Thyroid gland (tissue), 4 donors: ENCODE results near the gene COL25A1. TPM values are rescaled to one million over a fixed set of nuclear protein-coding genes. Genes with fewer than 3 reads are reported as not detected.
"Not testable (repeated sequence)": the region's sequence is repeated elsewhere in the genome, so short reads cannot be mapped to it uniquely, and the experiment has no call there.

Experiments
- DNase-seq, 2 donors: peaks; one replicate each; pipeline ENCODE4 v3.0.0-alpha.2; 2019
- H3K27ac ChIP-seq, 3 donors: fragments of 200-600 bp; sonication (generic); 1 replicate in 2 of 3; 2 replicates in 1 of 3; pipeline ENCODE4 v1.5.1; 2016 to 2019; ENCODE audit warnings: mild to moderate bottlenecking in 1 of 3, moderate library complexity in 1 of 3
- H3K27me3 ChIP-seq: fragments of 200-600 bp; sonication (generic); one replicate; pipeline ENCODE4 v1.5.1; 2019
- H3K36me3 ChIP-seq, 2 donors: fragments of 200-600 bp; sonication (generic); one replicate each; pipeline ENCODE4 v1.5.1; 2016 to 2019
- H3K4me1 ChIP-seq, 2 donors: fragments of 200-600 bp; sonication (generic); one replicate each; pipeline ENCODE4 v1.5.1; 2017 to 2019
- H3K4me3 ChIP-seq, 3 donors: fragments of 200-600 bp; sonication (generic); replicated peaks in 1 of 3; 1 replicate in 2 of 3; 2 replicates in 1 of 3; pipeline ENCODE4 v1.5.1; 2016; ENCODE audit warnings: mild to moderate bottlenecking in 1 of 3
- H3K9me3 ChIP-seq: fragments of 200-600 bp; sonication (generic); one replicate; pipeline ENCODE4 v1.5.1; 2017
- CTCF ChIP-seq, 6 experiments: fragments of 200-600 bp in 3 of 6; fragments of 450-650 bp in 3 of 6; sonication (generic) in 3 of 6; IDR thresholded peaks; one replicate each; pipeline ENCODE4 v1.5.1; 2016 to 2019; ENCODE audit warnings: antibody characterized with exemption in 6 of 6, mild to moderate bottlenecking in 2 of 6, inconsistent platforms in 1 of 6, moderate library complexity in 1 of 6
- POLR2A ChIP-seq, 2 donors: fragments of 450-650 bp; IDR thresholded peaks; one replicate each; pipeline ENCODE4 v1.6.1; 2017; ENCODE audit warnings: antibody characterized with exemption in 2 of 2, mild to moderate bottlenecking in 2 of 2, moderate library complexity in 1 of 2
- WGBS, 2 donors: methylation state at CpG; one replicate each; pipeline ENCODE4 v1.1.5; 2017; 5-methylcytosine and 5-hydroxymethylcytosine counted together
- intact Hi-C: fragments of 100-400 bp; cut with DNase I; formaldehyde crosslinking; loops from one replicate; pipeline ENCODE4 v1.15.1; 2023
- total RNA-seq, 4 donors: library from RNA; depleted of rRNA; stranded (reverse); fragments of >200 nt; gene quantifications; one replicate each; pipeline ENCODE4 v1.2.3, GENCODE V29; 2016

Gene COL25A1
- total RNA-seq, 4 donors from 2014 or later, result 5.5 to 21.0 (median 7.1) TPM

DNA sequence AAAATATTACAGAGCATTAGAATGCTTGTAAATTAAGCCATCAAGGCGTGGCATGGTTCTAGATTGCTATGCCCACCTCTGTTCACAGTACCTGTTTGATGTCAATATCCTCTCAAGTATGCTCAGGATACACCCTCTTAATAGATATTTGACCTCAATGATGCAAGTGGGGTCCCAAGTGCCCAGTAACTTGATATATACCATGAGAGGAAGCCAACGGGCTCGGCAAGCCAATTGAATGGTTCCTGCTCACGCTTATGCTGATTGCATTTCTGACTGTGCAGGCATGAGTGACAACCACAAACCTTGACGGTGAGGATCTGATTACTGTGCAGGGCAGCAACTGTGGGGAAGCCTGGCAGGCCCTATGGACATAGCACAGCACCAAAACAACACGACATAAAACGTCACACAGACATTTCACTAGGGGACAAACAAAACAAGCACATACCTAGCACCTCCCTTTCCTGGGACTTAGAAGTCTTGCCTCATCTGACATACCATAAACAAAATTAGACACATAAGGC, 360.5 kb downstream of the COL25A1 start:
- DNase-seq, result no peak
- no peaks in the 10 kb centered on the region for H3K4me1 ChIP-seq
- no peaks in the 10 kb centered on the region for H3K27me3 ChIP-seq
- intact Hi-C loops, result no loop called here
- H3K4me3 ChIP-seq, result no peak overlapping the region
- H3K36me3 ChIP-seq, result no peaks in the 10 kb centered on the region
- H3K9me3 ChIP-seq, result no peaks in the 10 kb centered on the region
- no peak overlapping the region for H3K27ac ChIP-seq
- no peak for TF ChIP-seq POLR2A (IDR thresholded peaks at IDR 0.05)
- TF ChIP-seq CTCF (IDR thresholded peaks at IDR 0.05), result no peak
- 65 to 75% methylated on average over 7 of the region's 7 CpGs for WGBS, 2 donors

DNA sequence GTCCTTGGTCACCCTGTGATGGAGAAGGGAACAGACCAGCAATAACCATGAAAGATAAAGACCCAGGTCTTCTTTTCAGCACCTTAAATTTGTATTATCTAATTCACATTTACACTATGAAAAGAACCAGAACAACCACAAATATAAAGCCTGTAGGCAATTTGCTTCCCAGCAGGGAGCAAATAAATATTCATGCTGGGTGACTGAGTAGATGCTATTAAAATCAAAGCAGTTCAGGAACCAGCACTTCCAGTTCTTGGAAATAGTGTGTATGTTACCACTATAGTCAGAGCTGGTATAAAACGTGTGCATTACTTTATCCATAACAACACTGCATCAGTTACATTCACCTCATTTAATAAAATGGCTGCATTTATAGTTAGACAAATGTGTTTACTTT, 361.8 kb downstream of the COL25A1 start:
- DNase-seq, result no peak
- 81 to 85% methylated on average over 1 of the region's 1 CpG for WGBS, 2 donors
- intact Hi-C loops, result no loop called here
- Histone ChIP-seq H3K27ac (no peak overlapping the region), H3K4me3 (no peak overlapping the region), H3K4me1 (no peaks in the 10 kb centered on the region), H3K9me3 (no peaks in the 10 kb centered on the region), H3K27me3 (no peaks in the 10 kb centered on the region), H3K36me3 (no peaks in the 10 kb centered on the region)
- TF ChIP-seq CTCF (IDR thresholded peaks at IDR 0.05) (no peak), POLR2A (IDR thresholded peaks at IDR 0.05) (no peak)

GRCh38 chr4:108940149-108940548, 362.3 kb downstream of the COL25A1 start:
- no peak for TF ChIP-seq CTCF (IDR thresholded peaks at IDR 0.05)
- no peak for TF ChIP-seq POLR2A (IDR thresholded peaks at IDR 0.05)
- H3K36me3 ChIP-seq, result no peaks in the 10 kb centered on the region
- DNase-seq, result no peak
- no peaks in the 10 kb centered on the region for H3K4me1 ChIP-seq
- 75 to 78% methylated on average over 5 of the region's 5 CpGs for WGBS, 2 donors
- H3K27me3 ChIP-seq, result no peaks in the 10 kb centered on the region
- intact Hi-C loops, result no loop called here
- H3K9me3 ChIP-seq, result no peaks in the 10 kb centered on the region
- no peak overlapping the region for H3K27ac ChIP-seq
- no peak overlapping the region for H3K4me3 ChIP-seq

GRCh38 chr4:108937066-108937465, 365.4 kb downstream of the COL25A1 start:
- Histone ChIP-seq H3K27ac (no peak overlapping the region), H3K36me3 (no peaks in the 10 kb centered on the region), H3K4me1 (no peaks in the 10 kb centered on the region), H3K4me3 (no peak overlapping the region), H3K9me3 (no peaks in the 10 kb centered on the region), H3K27me3 (no peaks in the 10 kb centered on the region)
- intact Hi-C loops, result no loop called here
- 66 to 69% methylated on average over 5 of the region's 5 CpGs for WGBS, 2 donors
- DNase-seq, result no peak
- TF ChIP-seq CTCF (IDR thresholded peaks at IDR 0.05), result no peak
- TF ChIP-seq POLR2A (IDR thresholded peaks at IDR 0.05), result no peak

GRCh38 chr4:108933925-108934324, 368.5 kb downstream of the COL25A1 start:
- H3K27ac ChIP-seq, H3K36me3 ChIP-seq, H3K4me1 ChIP-seq, H3K9me3 ChIP-seq, DNase-seq, H3K27me3 ChIP-seq, H3K4me3 ChIP-seq, intact Hi-C loops: not testable (repeated sequence)
- 97% methylated on average over 5 of the region's 5 CpGs for WGBS, 2 donors

- intact Hi-C loops, result no loop called here
- Histone ChIP-seq H3K4me1 (no peaks in the 10 kb centered on the region), H3K36me3 (no peaks in the 10 kb centered on the region), H3K27me3 (no peaks in the 10 kb centered on the region), H3K4me3 (no peak overlapping the region), H3K27ac (no peak overlapping the region), H3K9me3 (no peaks in the 10 kb centered on the region)
- 91% methylated on average over 3 of the region's 3 CpGs for WGBS, 2 donors
- no peak for DNase-seq
- no peak for TF ChIP-seq POLR2A (IDR thresholded peaks at IDR 0.05)
- TF ChIP-seq CTCF (IDR thresholded peaks at IDR 0.05), result no peak
Measured at GRCh38 chr4:108933046-108933445, 369.4 kb downstream of the COL25A1 start.
